Fibroblast of skin of left quadriceps (primary cell): Measurements from ENCODE around the gene HNF4A.
"Not testable (repeated sequence)": the region's sequence is repeated elsewhere in the genome, so short reads cannot be mapped to it uniquely, and the experiment has no call there.

Source experiments
- DNase-seq, 2 experiments: peaks; one replicate each; pipeline ENCODE4 v3.0.0-alpha.2; 2013; ENCODE audit warnings: low read depth in 2 of 2

The HNF4A gene

DNA sequence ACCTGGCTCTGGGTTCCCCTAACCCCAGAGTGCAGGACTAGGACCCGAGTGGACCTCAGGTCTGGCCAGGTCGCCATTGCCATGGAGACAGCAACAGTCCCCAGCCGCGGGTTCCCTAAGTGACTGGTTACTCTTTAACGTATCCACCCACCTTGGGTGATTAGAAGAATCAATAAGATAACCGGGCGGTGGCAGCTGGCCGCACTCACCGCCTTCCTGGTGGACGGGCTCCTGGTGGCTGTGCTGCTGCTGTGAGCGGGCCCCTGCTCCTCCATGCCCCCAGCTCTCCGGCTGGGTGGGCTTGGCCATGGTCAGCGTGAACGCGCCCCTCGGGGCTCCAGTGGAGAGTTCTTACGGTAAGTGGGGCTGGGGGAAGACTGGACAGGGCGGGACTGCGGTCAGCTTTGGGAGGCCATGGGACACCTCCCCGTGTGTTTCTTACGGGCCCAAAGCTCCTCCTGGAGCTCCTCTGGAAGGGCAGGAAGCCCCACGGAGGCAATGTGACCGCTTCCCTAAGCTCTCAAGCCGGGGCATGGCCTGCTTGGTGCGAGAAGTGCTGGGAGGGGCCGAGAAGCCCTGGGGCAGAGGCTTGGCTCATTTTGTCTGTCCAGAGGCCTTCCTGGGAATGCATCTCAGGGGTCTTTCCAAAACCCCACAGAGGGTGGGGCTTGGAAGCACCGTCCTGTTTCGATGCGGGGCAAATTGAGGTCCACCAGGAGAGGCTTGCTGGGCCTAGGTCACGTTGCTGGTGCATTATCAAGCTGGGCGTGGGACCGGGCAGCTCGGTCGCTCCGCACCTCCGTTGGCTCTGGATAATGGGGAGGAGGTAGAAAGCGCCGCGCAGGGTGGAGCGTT, at the start of gene HNF4A:
Gene HNF4A (plus strand): TSS at position 202 of the 855 bp plus-strand sequence. CDS start 106 bp downstream, at position 308.
- DNase-seq, result no peak

DNA sequence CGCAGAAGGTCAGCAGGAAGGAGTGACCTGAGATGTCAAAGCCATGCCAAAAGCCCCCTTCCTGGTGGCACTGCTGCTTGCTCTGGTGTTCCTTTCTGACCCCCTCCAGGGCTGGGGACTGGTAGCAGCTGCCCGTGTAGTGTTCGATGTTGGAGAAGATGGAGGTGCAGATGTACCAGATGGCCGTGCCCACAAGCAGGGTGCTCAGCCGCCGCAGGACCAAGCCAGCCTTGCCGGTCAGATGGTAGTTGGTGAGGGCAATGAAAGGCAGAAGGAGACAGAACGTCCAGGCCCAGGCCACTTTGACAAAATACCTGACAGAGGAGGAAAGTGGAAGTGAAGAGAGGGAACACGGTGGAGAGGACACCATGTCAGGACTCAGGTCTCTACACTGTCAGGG, 48.6 kb upstream of the HNF4A start:
- DNase-seq, result no peak

DNA sequence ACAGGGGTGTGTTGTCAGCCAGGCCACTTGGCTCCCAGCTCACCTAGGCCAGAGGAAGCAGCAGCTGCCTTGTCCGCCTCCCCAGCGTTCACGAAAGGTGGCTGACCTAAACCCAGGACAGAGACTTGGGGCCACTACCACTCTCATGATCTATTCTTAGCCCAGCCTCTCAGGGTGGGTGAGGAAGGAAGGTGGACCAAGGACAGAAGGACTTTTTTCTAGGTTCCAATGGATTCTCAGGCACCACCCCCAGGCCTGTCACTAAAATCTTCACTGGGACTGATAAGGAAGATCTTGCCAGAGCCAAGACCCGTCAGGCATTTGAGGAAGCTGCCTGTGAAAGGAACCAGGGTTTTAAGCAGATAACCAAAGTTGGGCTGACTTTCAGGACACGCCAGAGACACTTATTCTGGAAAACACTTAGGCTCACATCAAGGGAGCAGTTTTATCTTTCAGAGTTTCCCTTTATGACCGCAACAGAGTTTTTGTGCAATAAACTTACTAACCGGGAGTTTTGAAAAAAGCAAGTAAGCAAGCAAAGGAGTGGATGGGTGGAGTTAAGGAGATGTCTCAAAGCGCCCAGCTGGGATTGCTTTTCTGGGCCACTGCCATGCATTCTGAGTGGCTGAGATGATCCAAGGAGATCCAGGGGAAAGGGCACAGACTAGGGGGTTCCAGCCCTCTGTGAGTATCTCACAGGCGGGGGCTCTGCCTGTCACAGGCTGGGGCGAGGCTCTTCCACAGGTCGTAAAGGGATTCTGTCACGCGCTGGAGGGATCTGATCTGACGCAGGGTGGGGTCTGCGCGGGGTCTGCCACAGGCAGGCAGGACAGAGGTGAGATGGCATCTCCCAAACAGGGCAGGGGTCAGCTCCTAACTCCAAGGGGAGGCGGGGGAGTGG, 45.5 kb upstream of the HNF4A start:
- peak; percentile 10 to 22 for DNase-seq

DNA sequence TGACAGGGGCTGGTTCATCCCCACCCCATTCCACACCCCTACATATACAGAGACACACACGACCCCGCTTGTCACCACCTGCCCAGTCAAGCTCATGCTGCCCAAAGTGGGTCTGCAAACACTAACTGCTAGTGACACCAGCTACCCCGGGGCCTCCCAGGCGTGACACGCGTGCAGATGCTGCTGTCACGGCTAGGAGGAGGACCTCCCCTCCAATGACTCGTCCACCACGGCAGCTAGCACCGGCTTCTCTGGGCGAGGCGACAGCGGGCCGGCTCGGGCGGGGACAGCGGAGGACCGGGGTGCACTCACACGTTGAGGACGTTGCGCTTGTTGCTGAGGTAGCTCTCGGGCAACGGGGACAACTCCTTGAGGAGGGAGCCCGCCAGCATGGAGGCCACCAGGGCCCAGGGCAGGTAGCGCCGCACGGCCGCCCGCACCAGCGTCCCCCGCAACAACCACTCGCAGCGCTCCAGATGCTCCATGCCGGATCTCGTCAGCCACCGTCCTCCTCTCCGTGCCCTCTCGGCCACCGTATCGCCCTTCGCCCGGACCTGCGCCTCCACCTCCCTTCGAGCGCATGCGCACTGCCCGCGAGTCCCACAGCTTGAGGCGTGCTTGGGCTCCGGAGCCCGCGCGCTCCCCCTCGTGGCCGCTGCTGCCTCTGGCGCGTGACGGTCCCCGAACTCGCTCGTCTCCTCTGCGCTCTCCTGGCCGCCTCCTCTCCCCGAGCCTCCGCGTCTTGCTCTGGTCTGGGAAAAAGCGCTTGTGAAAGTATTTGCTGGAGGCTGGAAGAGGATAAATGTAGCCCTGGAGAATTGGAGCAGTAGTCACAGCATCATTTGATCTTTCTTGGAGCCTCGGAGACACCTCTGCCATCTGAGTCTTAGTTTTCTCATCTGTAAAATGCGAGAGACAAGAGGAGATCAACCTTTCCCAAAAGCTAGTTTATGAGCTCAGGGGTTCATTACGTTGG, 44.5 kb upstream of the HNF4A start, which contains the start of gene FITM2:
Gene FITM2 (minus strand): TSS at position 539 of the 976 bp plus-strand sequence. CDS start 54 bp downstream, at position 485.
- DNase-seq, result peak; percentile 92

DNA sequence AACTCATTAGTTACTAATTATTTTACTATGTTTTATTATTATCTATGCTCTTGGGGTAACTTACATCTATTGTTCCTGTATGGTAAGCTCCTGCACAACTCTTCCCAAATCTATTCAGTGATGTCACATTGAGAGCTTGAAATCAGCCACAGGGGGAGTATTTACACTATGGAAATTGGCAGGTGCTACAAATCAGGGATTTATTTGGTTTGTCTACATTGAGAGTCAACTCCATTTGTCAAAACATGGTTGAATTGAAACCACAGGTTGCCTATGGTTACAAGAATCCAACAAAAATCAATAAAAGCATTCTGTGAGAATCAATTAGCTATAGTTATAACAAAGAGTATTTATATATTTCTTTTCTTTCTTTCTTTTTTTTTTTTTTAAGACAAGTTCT, 40.6 kb upstream of the HNF4A start:
- no peak for DNase-seq

DNA sequence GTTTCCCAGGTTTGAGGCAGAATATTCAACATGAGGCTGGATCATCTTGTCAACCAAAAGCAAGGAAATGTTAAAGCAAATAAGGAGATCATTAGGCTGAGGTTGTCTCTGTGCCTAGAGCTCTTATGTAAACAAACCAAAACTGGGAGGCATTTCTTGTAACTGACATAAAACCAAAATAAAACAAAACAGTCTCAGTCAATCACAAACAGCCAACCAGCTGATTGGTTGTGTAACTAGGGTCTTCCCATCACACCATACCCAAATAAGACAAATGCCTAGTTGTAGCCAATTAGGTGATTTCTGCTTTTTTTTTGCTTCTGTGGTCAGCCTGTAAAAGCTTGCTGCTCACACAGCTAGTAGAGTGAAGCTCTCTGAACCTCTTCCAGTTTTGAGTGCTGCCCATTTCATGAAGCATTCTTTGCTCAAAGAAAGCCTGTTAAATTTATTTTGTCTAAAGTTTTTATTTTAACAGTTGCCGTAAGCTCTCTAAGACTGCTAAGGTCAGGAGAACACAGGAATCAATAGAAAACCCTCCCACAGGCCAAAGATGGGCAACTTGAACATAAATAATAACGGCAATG, 35.6 kb upstream of the HNF4A start:
- no peak for DNase-seq

DNA sequence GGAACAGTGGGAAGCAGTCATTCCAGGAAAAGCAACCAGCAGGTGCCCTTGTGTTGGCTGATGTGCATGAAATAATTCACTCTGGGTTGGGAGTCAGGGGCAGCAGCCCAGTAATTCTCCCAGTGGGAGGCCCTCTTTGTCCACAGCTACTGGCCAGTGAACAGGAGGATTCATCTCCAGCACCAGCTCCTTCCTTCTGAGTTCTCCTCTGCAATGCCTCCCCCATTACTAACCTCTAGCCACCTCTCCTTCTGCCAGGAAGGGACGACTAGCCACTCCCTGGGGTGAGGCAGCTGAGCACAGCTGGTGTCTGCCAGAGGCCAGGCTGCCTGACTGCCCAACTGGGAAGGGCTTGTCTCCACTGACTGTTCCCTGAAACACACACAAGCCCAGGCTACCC, 31.2 kb upstream of the HNF4A start:
- DNase-seq, result no peak

DNA sequence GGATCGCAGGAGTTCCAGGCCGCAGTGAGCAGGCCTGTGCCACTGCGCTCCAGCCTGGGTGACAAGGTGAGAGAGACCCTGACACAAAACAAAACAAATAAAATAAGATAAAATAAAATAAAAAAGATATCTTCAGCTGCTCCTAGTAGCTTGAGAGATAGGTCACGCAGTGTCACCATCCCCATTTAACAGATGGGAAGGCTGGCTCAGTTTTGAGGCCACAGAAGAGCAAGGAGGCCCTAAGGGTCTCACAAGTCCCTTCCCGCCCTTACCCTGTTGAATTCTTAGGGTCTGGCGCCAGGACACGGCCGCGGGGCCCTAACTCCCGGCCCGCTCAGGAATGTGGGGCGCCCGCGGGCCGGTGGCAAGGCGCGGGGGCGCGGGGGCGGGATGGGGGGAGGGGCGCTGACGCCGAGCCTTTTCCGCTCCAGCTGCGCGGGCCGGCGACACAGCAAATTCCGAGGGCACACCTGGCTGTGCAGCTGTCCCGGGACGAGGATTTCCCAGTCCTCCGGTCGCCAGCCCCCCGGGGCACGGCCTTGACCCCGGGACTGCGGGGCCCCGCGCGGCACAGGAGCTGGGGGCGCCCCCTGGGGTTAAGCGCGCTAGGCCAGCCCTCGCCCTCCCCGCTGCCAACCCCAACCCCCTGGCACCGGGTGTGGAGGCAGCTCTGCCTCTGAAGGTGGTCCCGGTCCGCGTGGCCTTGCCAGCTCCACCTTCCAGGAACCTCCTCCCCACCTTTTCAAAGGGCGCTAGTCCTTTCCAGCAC, 28.9 kb upstream of the HNF4A start:
- DNase-seq, result no peak

DNA sequence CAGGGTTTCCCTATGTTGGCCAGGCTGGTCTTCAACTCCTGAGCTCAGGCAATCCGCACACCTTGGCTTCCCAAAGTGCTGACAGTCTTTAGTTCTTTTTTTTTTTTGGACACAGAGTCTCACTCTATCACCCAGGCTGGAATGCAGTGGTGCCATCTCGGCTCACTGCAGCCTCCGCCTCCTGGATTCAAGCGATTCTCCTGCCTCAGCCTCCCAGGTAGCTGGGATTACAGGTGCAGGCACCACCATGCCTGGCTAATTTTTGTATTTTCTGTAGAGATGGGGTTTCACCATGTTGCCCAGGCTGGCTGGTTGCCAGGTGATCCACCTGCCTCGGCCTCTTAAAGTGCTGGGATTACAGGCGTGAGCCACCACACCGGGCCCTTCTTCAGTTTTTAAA, 27.8 kb upstream of the HNF4A start:
- DNase-seq, result not testable (repeated sequence)

DNA sequence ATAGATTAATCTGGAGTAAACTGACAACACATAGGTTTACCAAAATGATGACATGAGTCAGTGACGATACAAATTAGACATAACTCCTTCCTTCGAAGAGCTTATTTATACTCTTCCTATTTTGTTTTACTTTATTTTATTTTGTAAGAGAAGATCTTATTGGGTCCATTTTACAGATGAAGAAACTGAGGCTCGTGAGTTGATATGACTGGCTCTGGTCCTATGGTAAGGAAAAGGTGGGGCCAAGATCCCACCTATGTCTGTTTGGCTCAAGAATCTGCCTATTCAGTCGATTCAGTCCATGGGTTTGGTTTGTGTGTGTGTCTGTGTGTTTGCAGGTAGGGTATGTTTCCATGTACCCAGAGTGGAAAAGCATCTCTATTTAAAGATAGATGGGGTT, 27.1 kb upstream of the HNF4A start:
- no peak for DNase-seq

DNA sequence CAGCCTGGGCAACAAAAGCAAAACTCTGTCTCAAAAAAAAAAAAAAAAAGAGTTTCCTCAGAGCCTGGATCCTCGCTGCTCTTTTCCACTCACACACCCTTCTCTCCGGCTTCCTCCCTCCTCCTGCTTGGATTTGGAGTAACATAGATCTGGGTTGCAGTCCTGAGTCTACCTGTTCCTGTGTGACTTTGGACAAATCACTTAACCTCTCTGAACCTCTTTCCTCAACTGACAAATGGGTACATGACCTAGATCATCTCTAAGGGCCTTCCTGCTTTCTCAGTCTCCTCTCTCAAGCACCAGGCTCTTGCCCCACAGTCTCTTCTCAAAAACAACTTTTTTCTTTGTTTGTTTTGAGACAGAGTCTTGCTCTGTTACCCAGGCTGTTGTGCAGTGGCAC, 24.3 kb upstream of the HNF4A start:
- DNase-seq, result no peak

DNA sequence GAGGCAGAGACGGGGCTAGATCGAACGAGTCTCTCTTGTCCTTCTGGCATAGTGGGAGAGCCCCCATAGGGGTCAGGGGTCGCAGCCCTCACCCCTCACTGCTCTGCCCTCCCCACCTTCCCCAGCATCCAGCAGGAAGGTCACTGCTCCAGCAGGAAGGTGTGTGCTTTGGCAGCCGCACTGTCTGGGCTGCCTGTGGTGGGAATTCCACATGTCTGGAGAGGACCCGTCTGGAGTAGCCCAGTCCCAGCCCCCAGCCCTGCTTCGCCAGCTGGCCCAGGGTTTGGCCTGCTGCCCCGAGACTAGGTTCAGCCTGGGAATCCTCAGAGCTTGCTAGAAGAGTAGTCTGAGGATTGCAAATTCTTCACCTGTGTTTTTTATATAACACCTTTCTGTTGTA, 21.2 kb upstream of the HNF4A start:
- no peak for DNase-seq

DNA sequence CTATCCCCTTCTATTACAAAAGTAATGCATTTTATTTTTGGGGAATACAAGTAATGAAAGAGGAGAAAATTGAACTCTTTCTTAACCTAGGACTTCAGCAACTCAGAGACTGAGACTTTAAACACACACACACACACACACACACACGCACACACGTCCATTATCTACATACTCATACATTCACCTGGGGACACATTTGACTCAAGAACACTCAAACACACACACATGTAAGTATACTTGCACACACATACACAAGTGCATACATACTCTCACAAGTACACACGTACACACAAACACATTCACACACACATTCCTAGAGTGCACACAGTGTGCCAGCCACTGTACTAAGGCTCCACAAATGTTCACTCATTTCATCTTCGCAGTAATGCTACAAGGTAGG, 20.8 kb upstream of the HNF4A start:
- no peak for DNase-seq

DNA sequence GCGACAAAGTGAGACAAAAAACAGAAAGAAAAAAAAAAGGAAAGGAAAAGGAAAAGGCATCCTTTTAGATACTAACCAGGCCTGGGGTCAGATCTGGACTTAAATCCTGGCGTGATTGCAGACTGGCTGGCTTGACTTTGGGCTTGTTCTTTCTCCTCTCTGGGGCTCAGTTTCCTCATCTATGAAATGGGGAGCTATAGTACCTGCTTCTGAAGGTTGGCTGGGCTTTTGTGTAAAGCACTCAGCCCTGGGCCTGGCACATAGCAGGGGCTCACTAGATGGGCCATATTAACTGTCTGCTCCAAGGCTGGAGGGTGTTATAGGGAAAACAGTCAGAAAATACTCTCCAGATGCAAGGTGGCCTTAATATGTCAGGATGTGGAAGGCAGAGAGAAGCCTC, 19.8 kb upstream of the HNF4A start:
- DNase-seq, result no peak

DNA sequence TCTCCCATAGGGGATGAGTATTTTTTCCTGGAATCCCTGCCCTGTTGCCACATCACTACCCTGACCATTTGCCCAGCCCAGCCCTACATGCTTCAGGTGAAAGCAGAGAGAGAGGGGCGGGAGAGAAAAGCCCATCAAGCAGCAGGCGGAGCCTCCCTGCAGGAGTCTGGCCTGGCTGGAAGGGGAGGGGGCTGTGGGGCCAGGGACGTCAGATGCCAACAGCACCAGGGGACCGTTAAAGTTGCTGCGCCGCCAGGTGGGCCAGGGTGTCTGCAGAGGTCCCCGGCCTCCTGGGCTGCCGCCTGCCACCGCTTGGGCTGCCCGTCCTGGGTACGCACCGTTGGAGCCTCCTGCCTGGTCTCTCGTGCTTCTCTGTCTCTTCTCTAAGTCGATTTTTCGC, 19.4 kb upstream of the HNF4A start:
- no peak for DNase-seq

DNA sequence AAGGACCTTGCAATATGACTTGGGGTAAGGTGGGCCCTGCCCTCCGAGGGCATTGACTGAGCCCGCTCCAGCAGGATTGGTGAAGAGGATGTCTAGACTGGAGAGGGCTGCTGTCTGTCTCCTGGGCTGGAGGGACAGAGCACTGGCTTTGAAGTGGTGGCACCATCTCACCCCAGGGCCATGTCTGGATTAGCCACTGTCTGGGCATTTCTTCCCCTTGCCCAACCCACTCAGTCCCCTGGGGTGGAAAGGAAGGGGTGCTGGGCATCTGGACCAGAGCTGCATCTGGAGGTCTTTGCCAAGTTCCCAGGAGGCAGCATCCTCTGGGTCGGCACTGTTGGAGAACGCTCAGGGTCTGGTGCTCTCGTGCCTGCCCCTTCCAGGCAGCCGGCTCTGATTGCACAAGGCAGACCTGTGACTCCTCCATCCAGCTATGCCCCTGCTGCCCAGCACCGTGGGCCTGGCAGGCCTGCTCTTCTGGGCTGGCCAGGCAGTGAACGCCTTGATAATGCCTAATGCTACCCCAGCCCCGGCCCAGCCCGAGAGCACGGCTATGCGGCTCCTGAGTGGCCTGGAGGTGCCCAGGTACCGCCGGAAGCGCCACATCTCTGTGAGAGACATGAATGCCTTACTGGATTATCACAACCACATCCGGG, 18.6 kb upstream of the HNF4A start, which contains the start of gene R3HDML:
Gene R3HDML (plus strand): TSS at position 319 of the 656 bp plus-strand sequence. CDS start 115 bp downstream, at position 434.
- DNase-seq, result no peak

DNA sequence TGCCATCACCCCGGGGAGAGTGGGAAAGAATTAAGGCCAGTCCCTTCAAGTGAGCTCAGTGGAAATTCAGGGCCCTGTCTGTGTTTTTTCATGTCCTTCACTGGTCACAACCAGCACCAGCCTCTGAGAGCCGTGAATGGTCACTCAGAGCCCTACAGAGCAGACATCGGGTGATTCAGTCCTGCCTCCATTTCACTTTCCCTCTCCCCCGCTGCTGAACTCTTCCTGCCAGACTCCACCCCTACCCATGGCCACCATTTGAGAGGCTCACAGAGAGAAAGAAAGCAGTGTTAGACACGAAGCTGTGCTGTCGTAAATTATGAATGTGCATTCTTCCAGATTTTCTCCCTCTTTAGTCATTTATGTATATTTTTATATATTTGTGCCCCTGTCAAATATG, 13.3 kb upstream of the HNF4A start:
- DNase-seq, result no peak

DNA sequence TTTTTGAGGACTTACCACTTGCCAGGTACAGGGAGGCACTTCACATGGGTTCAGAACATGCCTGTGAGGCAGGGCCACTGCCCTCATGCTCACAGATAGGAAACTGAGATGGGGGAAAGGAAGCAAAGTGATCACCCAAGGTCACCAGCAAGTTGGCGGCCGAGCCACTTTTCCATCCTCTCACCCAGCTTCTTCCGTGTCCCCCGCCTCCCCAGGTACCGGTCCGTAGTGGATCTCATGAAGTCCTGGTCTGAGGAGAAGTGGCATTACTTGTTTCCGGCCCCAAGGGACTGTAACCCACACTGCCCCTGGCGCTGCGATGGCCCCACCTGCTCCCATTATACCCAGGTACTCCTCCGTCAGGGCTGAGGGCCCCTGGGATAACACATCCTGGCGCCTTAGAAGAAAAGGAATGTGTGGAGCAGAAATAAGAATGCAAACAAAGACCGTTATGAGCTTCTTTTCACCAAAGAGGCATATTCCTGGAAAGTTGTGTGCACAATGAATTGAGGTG, 12.3 kb upstream of the HNF4A start:
- DNase-seq, result no peak

DNA sequence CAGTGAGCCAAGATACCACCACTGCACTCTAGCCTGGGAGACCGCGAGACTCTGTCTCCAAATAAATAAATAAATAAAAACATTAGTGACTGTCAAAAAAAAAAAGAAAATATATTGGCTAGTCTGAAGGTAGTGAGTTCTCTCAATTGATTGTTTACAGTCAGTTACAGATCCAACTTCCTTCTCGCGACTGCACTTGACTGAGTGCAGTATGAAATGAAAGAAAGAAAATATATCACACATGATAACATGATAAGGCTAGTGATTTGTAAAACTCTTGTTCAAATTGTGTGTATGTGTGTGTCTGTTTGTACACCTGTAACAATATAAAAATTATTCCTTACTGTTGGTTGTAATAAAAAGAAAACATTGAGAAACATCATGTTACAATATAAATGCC, 10.8 kb upstream of the HNF4A start:
- no peak for DNase-seq
